HepG2 (cell line): ENCODE measurements around the gene IRF6. TPM values are rescaled to one million over a fixed set of nuclear protein-coding genes. Genes with fewer than 3 reads are reported as not detected.

Experiments
- BCL3 ChIP-seq: sonication (generic); formaldehyde crosslinking; IDR thresholded peaks from 2 replicates; pipeline ENCODE4 v1.5.1; 2020; ENCODE audit warnings: mild to moderate bottlenecking, missing genetic modification reagents, moderate library complexity
- BCLAF1 ChIP-seq: fragments of 450-650 bp; IDR thresholded peaks from 2 replicates; pipeline ENCODE4 v1.6.1; 2017; ENCODE audit warnings: mild to moderate bottlenecking
- CEBPG ChIP-seq: IDR thresholded peaks from 2 replicates; pipeline ENCODE4 v1.6.1; 2016
- CEBPZ ChIP-seq: IDR thresholded peaks from 2 replicates; pipeline ENCODE4 v1.6.1; 2012; ENCODE audit warnings: low read length, improper control_type of control experiment
- MAZ ChIP-seq, 2 experiments: sonication (generic) in 1 of 2; formaldehyde crosslinking in 1 of 2; IDR thresholded peaks; 2 replicates each; pipeline versions ENCODE4 v1.5.0 to v1.6.1; 2012 to 2020; ENCODE audit warnings: low read depth in 2 of 2, mild to moderate bottlenecking in 2 of 2, borderline replicate concordance in 1 of 2, improper control_type of control experiment in 1 of 2, low read length in 1 of 2, missing genetic modification reagents in 1 of 2, moderate library complexity in 1 of 2
- RBM39 ChIP-seq: fragments of 200-400 bp; formaldehyde crosslinking; IDR thresholded peaks from one replicate; pipeline ENCODE4 v1.6.1; 2018; ENCODE audit warnings: antibody characterized with exemption, mild to moderate bottlenecking, low read depth, low read length; ENCODE audit not compliant: poor library complexity, severe bottlenecking
- SP140L ChIP-seq: sonication (generic); formaldehyde crosslinking; IDR thresholded peaks from 2 replicates; pipeline ENCODE4 v1.4.0; 2020; ENCODE audit warnings: missing genetic modification reagents, borderline replicate concordance
- SP4 ChIP-seq: sonication (generic); formaldehyde crosslinking; IDR thresholded peaks from 2 replicates; pipeline ENCODE4 v1.8.1; 2023; ENCODE audit warnings: mild to moderate bottlenecking, missing genetic modification reagents
- TCF7 ChIP-seq: sonication (generic); IDR thresholded peaks from 2 replicates; pipeline ENCODE4 v1.6.1; 2016; ENCODE audit warnings: antibody characterized with exemption, low read depth
- TMF1 ChIP-seq: sonication (generic); formaldehyde crosslinking; IDR thresholded peaks from 2 replicates; pipeline ENCODE4 v1.8.1; 2022; ENCODE audit warnings: low read depth, missing genetic modification reagents
- ZHX2 ChIP-seq, 2 experiments: sonication (generic) in 1 of 2; formaldehyde crosslinking in 1 of 2; IDR thresholded peaks; 2 replicates each; pipeline versions ENCODE4 v1.6.1 to v1.9.0; 2014 to 2022; ENCODE audit warnings: antibody characterized with exemption in 1 of 2, borderline replicate concordance in 1 of 2, inconsistent platforms in 1 of 2, low read depth in 1 of 2, missing genetic modification reagents in 1 of 2
- ZKSCAN5 ChIP-seq: sonication (generic); formaldehyde crosslinking; IDR thresholded peaks from 2 replicates; pipeline ENCODE4 v1.5.1; 2020; ENCODE audit warnings: mild to moderate bottlenecking, missing genetic modification reagents
- ZNF598 ChIP-seq: sonication (generic); formaldehyde crosslinking; IDR thresholded peaks from 2 replicates; pipeline ENCODE4 v1.5.1; 2020; ENCODE audit warnings: mild to moderate bottlenecking, missing genetic modification reagents, borderline replicate concordance
- ZZZ3 ChIP-seq: sonication (generic); formaldehyde crosslinking; IDR thresholded peaks from 2 replicates; pipeline ENCODE4 v1.4.0; 2020; ENCODE audit warnings: missing genetic modification reagents, mild to moderate bottlenecking, borderline replicate concordance
- polyA plus RNA-seq, 8 experiments: library from polyadenylated mRNA; depleted of rRNA in 3 of 8; stranded (reverse) in 7 of 8; unstranded in 1 of 8; fragments of >200 nt; fragmentation: Illumina TruSeq in 4 of 8; extraction: Trizol in 4 of 8; gene quantifications; 2 replicates each; pipeline versions ENCODE4 v1.2.1 to v1.2.3, GENCODE V29; 2011 to 2016; ENCODE audit warnings: low read depth in 4 of 8, missing spikeins in 1 of 8, mixed read lengths in 1 of 8; ENCODE audit not compliant: insufficient read depth in 1 of 8
- total RNA-seq, 5 experiments: library from RNA; depleted of rRNA; stranded (reverse); fragments of >200 nt; fragmentation: Illumina TruSeq; extraction: Trizol; gene quantifications; 2 replicates each; pipeline ENCODE4 v1.2.3, GENCODE V29; 2016; ENCODE audit warnings: low read depth in 1 of 5

The IRF6 gene
- total and polyA plus RNA-seq, 2 of the 13 experiments (the other 11 are each of a cell fraction or from before 2014, with no cell fraction given), result 0.02 TPM; not detected in 1

- TF ChIP-seq MAZ (IDR thresholded peaks at IDR 0.05; ENCODE audit: borderline replicate concordance, low read depth, low read length) (no peak), MAZ (CRISPR knock-in tag; IDR thresholded peaks at IDR 0.05; ENCODE audit: low read depth) (no peak), BCL3 (CRISPR knock-in tag) (0 out of 2 replicates have a peak, but pooled peaks have one; percentile 47), CEBPZ (no peak), ZNF598 (CRISPR knock-in tag) (0 out of 2 replicates have a peak, but pooled peaks have one; percentile 89), ZHX2 (IDR thresholded peaks at IDR 0.05; ENCODE audit: low read depth) (no peak), ZHX2 (CRISPR knock-in tag; IDR thresholded peaks at IDR 0.05; ENCODE audit: borderline replicate concordance) (no peak), TMF1 (CRISPR knock-in tag) (no peak), TCF7 (no peak), ZKSCAN5 (CRISPR knock-in tag) (no peak), ZZZ3 (CRISPR knock-in tag) (peak; percentile 31; the same call in 1 of the 2 replicates), BCLAF1 (no peak), SP140L (CRISPR knock-in tag) (no peak), CEBPG (CRISPR knock-in tag) (peak; percentile 61), RBM39 (no peak), SP4 (CRISPR knock-in tag) (no peak; the same call in 1 of the 2 replicates)
Measured at GRCh38 chr1:209747580-209748262, 58.2 kb downstream of the IRF6 start (continued).
